Loucy (cell line): Measurements from ENCODE around the gene MRPS27.

Source experiments
- H2AFZ ChIP-seq: fragments of 200-600 bp; sonication (generic); 2 replicates; pipeline ENCODE4 v1.6.0; 2016; ENCODE audit warnings: antibody characterized with exemption, mild to moderate bottlenecking, low read length, moderate library complexity
- H3F3A ChIP-seq: fragments of 200-600 bp; 2 replicates; pipeline ENCODE4 v1.6.0; 2016; ENCODE audit warnings: antibody characterized with exemption, low read depth, mild to moderate bottlenecking
- H3K27me3 ChIP-seq: fragments of 200-600 bp; sonication (generic); 2 replicates; pipeline ENCODE4 v1.6.1; 2014; ENCODE audit warnings: low read length, mild to moderate bottlenecking; ENCODE audit not compliant: insufficient read depth, poor library complexity, severe bottlenecking
- H3K36me3 ChIP-seq: fragments of 200-600 bp; sonication (generic); 2 replicates; pipeline ENCODE4 v1.6.1; 2016; ENCODE audit warnings: low read length; ENCODE audit not compliant: insufficient read depth
- H3K4me1 ChIP-seq: fragments of 200-600 bp; sonication (generic); 2 replicates; pipeline ENCODE4 v1.5.1; 2014; ENCODE audit warnings: low read length, mild to moderate bottlenecking; ENCODE audit not compliant: insufficient read depth, poor library complexity, severe bottlenecking
- H3K4me2 ChIP-seq: fragments of 200-600 bp; sonication (generic); 2 replicates; pipeline ENCODE4 v1.6.0; 2014; ENCODE audit warnings: antibody characterized with exemption, low read length, low read depth, mild to moderate bottlenecking; ENCODE audit not compliant: poor library complexity, severe bottlenecking
- H3K4me3 ChIP-seq: fragments of 200-600 bp; sonication (generic); 2 replicates; pipeline ENCODE4 v1.5.1; 2014; ENCODE audit warnings: low read length, mild to moderate bottlenecking, mixed read lengths; ENCODE audit not compliant: poor library complexity, severe bottlenecking
- H3K79me2 ChIP-seq: fragments of 200-600 bp; sonication (generic); 2 replicates; pipeline ENCODE4 v1.6.1; 2014; ENCODE audit warnings: low read length; ENCODE audit not compliant: insufficient read depth
- H3K9ac ChIP-seq: fragments of 200-600 bp; sonication (generic); 2 replicates; pipeline ENCODE4 v1.6.0; 2014; ENCODE audit warnings: mild to moderate bottlenecking, low read depth, low read length, moderate library complexity; ENCODE audit not compliant: poor library complexity, severe bottlenecking
- H3K9me2 ChIP-seq: fragments of 200-600 bp; sonication (generic); replicated peaks from 2 replicates; pipeline ENCODE4 v1.6.1; 2016; ENCODE audit warnings: low read depth, low read length, mixed read lengths
- H3K9me3 ChIP-seq: fragments of 200-600 bp; sonication (generic); 2 replicates; pipeline ENCODE4 v1.6.1; 2014; ENCODE audit warnings: mild to moderate bottlenecking, antibody characterized with exemption, low read length, low read depth; ENCODE audit not compliant: insufficient read depth
- H4K20me1 ChIP-seq: fragments of 200-600 bp; sonication (generic); 2 replicates; pipeline ENCODE4 v1.6.0; 2014; ENCODE audit warnings: antibody characterized with exemption, low read length, mild to moderate bottlenecking; ENCODE audit not compliant: insufficient read depth, poor library complexity, severe bottlenecking
- CTCF ChIP-seq: fragments of 200-600 bp; sonication (generic); conservative IDR thresholded peaks from 2 replicates; pipeline ENCODE4 v1.5.1; 2014; ENCODE audit warnings: mild to moderate bottlenecking, antibody characterized with exemption, low read length
- EZH2phosphoT487 ChIP-seq: fragments of 200-600 bp; IDR thresholded peaks from 2 replicates; pipeline ENCODE4 v1.6.1; 2018; ENCODE audit warnings: antibody characterized with exemption, mild to moderate bottlenecking, moderate library complexity, borderline replicate concordance

Gene MRPS27

GRCh38 chr5:72328172-72328571, 8.1 kb upstream of the MRPS27 start:
- Histone ChIP-seq H3K27me3 (no peaks in the 10 kb centered on the region), H3K9me3 (no peaks in the 10 kb centered on the region), H3K36me3 (peaks cover 3% of the 10 kb centered on the region; the same call in 1 of the 2 replicates), H3K79me2 (no peaks in the 10 kb centered on the region), H3K9ac (no peak overlapping the region), H3K4me2 (no peak overlapping the region), H3F3A (no peaks in the 10 kb centered on the region), H3K4me1 (no peaks in the 10 kb centered on the region), H3K9me2 (no peaks in the 10 kb centered on the region), H3K4me3 (no peak overlapping the region), H2AFZ (no peak overlapping the region), H4K20me1 (no peaks in the 10 kb centered on the region)
- TF ChIP-seq CTCF (no peak), EZH2phosphoT487 (no peak)

- Histone ChIP-seq H3K4me2 (no peak overlapping the region), H3K79me2 (peaks cover 10% of the 10 kb centered on the region), H3K9me3 (no peaks in the 10 kb centered on the region), H3K9me2 (no peaks in the 10 kb centered on the region), H3K9ac (no peak overlapping the region), H3K4me3 (no peak overlapping the region), H2AFZ (no peak overlapping the region), H3K4me1 (peaks cover 6% of the 10 kb centered on the region), H3K27me3 (no peaks in the 10 kb centered on the region), H3F3A (no peaks in the 10 kb centered on the region), H3K36me3 (peaks cover 3% of the 10 kb centered on the region; the same call in 1 of the 2 replicates), H4K20me1 (no peaks in the 10 kb centered on the region)
- no peak for TF ChIP-seq EZH2phosphoT487
- no peak for TF ChIP-seq CTCF
Observed at GRCh38 chr5:72326306-72326649, 6.2 kb upstream of the MRPS27 start.

GRCh38 chr5:72325566-72326305, 5.7 kb upstream of the MRPS27 start:
- no peak overlapping the region for H2AFZ ChIP-seq
- H3K9me2 ChIP-seq = no peaks in the 10 kb centered on the region
- peaks cover 3% of the 10 kb centered on the region; the same call in 1 of the 2 replicates for H3K36me3 ChIP-seq
- H3K79me2 ChIP-seq = peaks cover 15% of the 10 kb centered on the region
- no peak overlapping the region for H3K9ac ChIP-seq
- H4K20me1 ChIP-seq = no peaks in the 10 kb centered on the region
- no peaks in the 10 kb centered on the region for H3K27me3 ChIP-seq
- H3K4me3 ChIP-seq = no peak overlapping the region
- H3K4me2 ChIP-seq = no peak overlapping the region
- no peaks in the 10 kb centered on the region for H3K9me3 ChIP-seq
- H3K4me1 ChIP-seq = peaks cover 10% of the 10 kb centered on the region
- TF ChIP-seq EZH2phosphoT487 (no peak), CTCF (no peak)
- H3F3A ChIP-seq = no peaks in the 10 kb centered on the region
